Fibroblast of the conjunctiva (primary cell): ENCODE results near the gene TMEM41B.
"Not testable (repeated sequence)": the region's sequence is repeated elsewhere in the genome, so short reads cannot be mapped to it uniquely, and the experiment has no call there.

Experiments used
- DNase-seq: peaks from one replicate; pipeline ENCODE4 v3.0.0-alpha.2; 2010; ENCODE audit warnings: low read depth

Gene TMEM41B

GRCh38 chr11:9314291-9315077, at the start of gene TMEM41B:
TSS of gene TMEM41B (minus strand) at chr11:9314593. CDS start at chr11:9314441, 152 bp downstream.
- peak; percentile 96 for DNase-seq

- no peak for DNase-seq
These were observed 48.0 kb upstream of the TMEM41B start for GRCh38 chr11:9362393-9362863.

- not testable (repeated sequence) for DNase-seq
These were observed 46.6 kb upstream of the TMEM41B start for GRCh38 chr11:9360862-9361622.

- DNase-seq, result no peak
These were observed 42.6 kb upstream of the TMEM41B start for GRCh38 chr11:9357041-9357440.

- DNase-seq, result no peak
These were observed 37.0 kb upstream of the TMEM41B start for GRCh38 chr11:9351321-9351881.

- DNase-seq, result not testable (repeated sequence)
These were observed 33.4 kb upstream of the TMEM41B start for GRCh38 chr11:9347779-9348178.

- DNase-seq, result no peak
These were observed 32.7 kb upstream of the TMEM41B start for GRCh38 chr11:9347100-9347499.

- no peak for DNase-seq
These were observed 29.8 kb upstream of the TMEM41B start for GRCh38 chr11:9344061-9344680.

GRCh38 chr11:9341638-9342178, 27.3 kb upstream of the TMEM41B start:
- no peak for DNase-seq

GRCh38 chr11:9332655-9333054, 18.3 kb upstream of the TMEM41B start:
- no peak for DNase-seq

GRCh38 chr11:9330387-9331384, 16.3 kb upstream of the TMEM41B start:
- DNase-seq, result peak; percentile 6

GRCh38 chr11:9320047-9320446, 5.7 kb upstream of the TMEM41B start:
- no peak for DNase-seq

GRCh38 chr11:9319377-9320001, 5.1 kb upstream of the TMEM41B start:
- DNase-seq, result not testable (repeated sequence)

GRCh38 chr11:9318442-9319376, 4.3 kb upstream of the TMEM41B start:
- not testable (repeated sequence) for DNase-seq

GRCh38 chr11:9316334-9316733, 1.9 kb upstream of the TMEM41B start:
- no peak for DNase-seq

- no peak for DNase-seq
These were observed 790 bp upstream of the TMEM41B start for GRCh38 chr11:9315078-9315688.

- no peak for DNase-seq
These were observed 624 bp downstream of the TMEM41B start for GRCh38 chr11:9313648-9314290.

GRCh38 chr11:9310485-9311090, 3.8 kb downstream of the TMEM41B start:
- DNase-seq, result no peak
